Effector memory CD4-positive, alpha-beta T cell (primary cell): ENCODE data around the gene ADAM23.
A peak's percentile ranks its signal among the peaks of the same experiment; 100 is the strongest.
"Not testable (repeated sequence)": the region's sequence is repeated elsewhere in the genome, so short reads cannot be mapped to it uniquely, and the experiment has no call there.

Experiments
- DNase-seq, 3 donors: peaks; one replicate each; pipeline ENCODE4 v3.0.0-alpha.2; 2020
- H3K27ac ChIP-seq: 2 replicates; pipeline ENCODE4 v1.7.0; 2013; ENCODE audit warnings: mild to moderate bottlenecking, low read length, moderate library complexity; ENCODE audit not compliant: insufficient read depth, poor library complexity, severe bottlenecking
- H3K27me3 ChIP-seq: replicated peaks from 2 replicates; pipeline ENCODE4 v1.7.0; 2013; ENCODE audit warnings: mild to moderate bottlenecking, low read length; ENCODE audit not compliant: insufficient read depth, control insufficient read depth, poor library complexity, severe bottlenecking
- H3K36me3 ChIP-seq: 2 replicates; pipeline ENCODE4 v1.7.0; 2013; ENCODE audit warnings: mild to moderate bottlenecking, low read length, moderate library complexity; ENCODE audit not compliant: control insufficient read depth, insufficient read depth
- H3K4me1 ChIP-seq: 2 replicates; pipeline ENCODE4 v1.7.0; 2013; ENCODE audit warnings: low read length, mild to moderate bottlenecking; ENCODE audit not compliant: control insufficient read depth, insufficient read depth, poor library complexity, severe bottlenecking
- H3K4me3 ChIP-seq: 2 replicates; pipeline ENCODE4 v1.7.0; 2013; ENCODE audit warnings: low read length, low read depth, mild to moderate bottlenecking; ENCODE audit not compliant: insufficient read depth, poor library complexity, severe bottlenecking
- H3K9me3 ChIP-seq: 2 replicates; pipeline ENCODE4 v1.7.0; 2013; ENCODE audit warnings: mild to moderate bottlenecking, low read length, moderate library complexity; ENCODE audit not compliant: control insufficient read depth
- total RNA-seq, 3 donors: gene quantifications; one replicate each; lab custom pipeline; 2026; lab: John Stamatoyannopoulos, UW

ADAM23 gene
- 10.9 to 23.8 (median 13.4) reads per million in 3 donors for total RNA-seq

- no peaks in the 10 kb centered on the region for H3K36me3 ChIP-seq
- H3K4me1 ChIP-seq, result peaks cover 9% of the 10 kb centered on the region
- peaks cover 16% of the 10 kb centered on the region for H3K27me3 ChIP-seq
- no peak within 1 kb of the TSS for H3K27ac ChIP-seq
- H3K9me3 ChIP-seq, result no peaks in the 10 kb centered on the region
- H3K4me3 ChIP-seq, result peak within 1 kb of the TSS; percentile 51
- peak; percentile 17 to 34 (median 22) for DNase-seq
These were observed at the start of gene ADAM23 for GRCh38 chr2:206442833-206443734. TSS of gene ADAM23 (plus strand) at chr2:206443532. CDS start at chr2:206443867, 335 bp downstream.

- Histone ChIP-seq H3K27me3 (no peaks in the 10 kb centered on the region), H3K4me1 (no peaks in the 10 kb centered on the region), H3K9me3 (no peaks in the 10 kb centered on the region), H3K27ac (no peak overlapping the region), H3K4me3 (no peak overlapping the region), H3K36me3 (no peaks in the 10 kb centered on the region)
- DNase-seq, result no peak
These were observed 47.1 kb upstream of the ADAM23 start for GRCh38 chr2:206396211-206396610.

- H3K27me3 ChIP-seq, H3K36me3 ChIP-seq, DNase-seq, H3K4me1 ChIP-seq, H3K4me3 ChIP-seq, H3K9me3 ChIP-seq, H3K27ac ChIP-seq: not testable (repeated sequence)
These were observed 40.3 kb upstream of the ADAM23 start for GRCh38 chr2:206402956-206403569.

GRCh38 chr2:206408323-206409320 lies 34.7 kb upstream of the ADAM23 start:
- no peak for DNase-seq
- H3K27me3 ChIP-seq, result no peaks in the 10 kb centered on the region
- H3K9me3 ChIP-seq, result no peaks in the 10 kb centered on the region
- H3K4me3 ChIP-seq, result no peak overlapping the region
- no peaks in the 10 kb centered on the region for H3K36me3 ChIP-seq
- no peak overlapping the region for H3K27ac ChIP-seq
- no peaks in the 10 kb centered on the region for H3K4me1 ChIP-seq

- H3K27me3 ChIP-seq, result no peaks in the 10 kb centered on the region
- H3K4me1 ChIP-seq, result no peaks in the 10 kb centered on the region
- no peak for DNase-seq
- H3K27ac ChIP-seq, result no peak overlapping the region
- H3K9me3 ChIP-seq, result no peaks in the 10 kb centered on the region
- no peak overlapping the region for H3K4me3 ChIP-seq
- H3K36me3 ChIP-seq, result no peaks in the 10 kb centered on the region
These were observed 32.6 kb upstream of the ADAM23 start for GRCh38 chr2:206410714-206411113.

- H3K27ac ChIP-seq, result no peak overlapping the region
These were observed 27.6 kb upstream of the ADAM23 start for GRCh38 chr2:206415618-206416243.

GRCh38 chr2:206418968-206419367 lies 24.4 kb upstream of the ADAM23 start:
- no peak overlapping the region for H3K27ac ChIP-seq
- no peaks in the 10 kb centered on the region for H3K9me3 ChIP-seq
- no peak overlapping the region for H3K4me3 ChIP-seq
- no peaks in the 10 kb centered on the region for H3K27me3 ChIP-seq
- H3K4me1 ChIP-seq, result no peaks in the 10 kb centered on the region
- H3K36me3 ChIP-seq, result no peaks in the 10 kb centered on the region
- DNase-seq, result no peak

More at GRCh38 chr2:206415618-206416243, 27.6 kb upstream of the ADAM23 start:
- Histone ChIP-seq H3K9me3 (no peaks in the 10 kb centered on the region), H3K27me3 (no peaks in the 10 kb centered on the region), H3K4me3 (no peak overlapping the region), H3K36me3 (no peaks in the 10 kb centered on the region), H3K4me1 (no peaks in the 10 kb centered on the region)
- no peak for DNase-seq

- Histone ChIP-seq H3K27ac (no peak overlapping the region), H3K27me3 (no peaks in the 10 kb centered on the region), H3K4me1 (no peaks in the 10 kb centered on the region), H3K36me3 (no peaks in the 10 kb centered on the region), H3K9me3 (no peaks in the 10 kb centered on the region), H3K4me3 (no peak overlapping the region)
- no peak for DNase-seq
These were observed 22.6 kb upstream of the ADAM23 start for GRCh38 chr2:206420721-206421120.

- DNase-seq, result no peak
- peaks cover 4% of the 10 kb centered on the region for H3K27me3 ChIP-seq
- H3K4me1 ChIP-seq, result no peaks in the 10 kb centered on the region
- no peak overlapping the region for H3K4me3 ChIP-seq
- H3K27ac ChIP-seq, result no peak overlapping the region
- H3K9me3 ChIP-seq, result no peaks in the 10 kb centered on the region
- H3K36me3 ChIP-seq, result no peaks in the 10 kb centered on the region
These were observed 20.8 kb upstream of the ADAM23 start for GRCh38 chr2:206422493-206422892.
